Fibroblast of lung (primary cell): ENCODE results near the gene WDR64. TPM values are rescaled to one million over a fixed set of nuclear protein-coding genes. Genes with fewer than 3 reads are reported as not detected.

ENCODE experiments used
- DNase-seq, 2 donors: peaks; one replicate each; pipeline versions ENCODE4 v3.0.0 to v3.0.0-alpha.2; 2010; ENCODE audit warnings: low read depth in 2 of 2
- H2AFZ ChIP-seq: 2 replicates; pipeline ENCODE4 v1.5.1; 2012; ENCODE audit warnings: low read length, control low read depth, inconsistent platforms
- H3K27ac ChIP-seq: 2 replicates; pipeline ENCODE4 v1.5.1; 2011; ENCODE audit warnings: low read length, control low read depth; ENCODE audit not compliant: insufficient read depth
- H3K27me3 ChIP-seq: 2 replicates; pipeline ENCODE4 v1.5.1; 2011; ENCODE audit warnings: mild to moderate bottlenecking, low read length; ENCODE audit not compliant: control insufficient read depth, insufficient read depth
- H3K36me3 ChIP-seq: 2 replicates; pipeline ENCODE4 v1.5.1; 2011; ENCODE audit warnings: low read length; ENCODE audit not compliant: control insufficient read depth, insufficient read depth
- H3K4me1 ChIP-seq: 2 replicates; pipeline ENCODE4 v1.5.1; 2011; ENCODE audit warnings: low read length; ENCODE audit not compliant: control insufficient read depth, insufficient read depth; ENCODE audit errors: extremely low read depth
- H3K4me2 ChIP-seq: 2 replicates; pipeline ENCODE4 v1.5.1; 2011; ENCODE audit warnings: low read length, control low read depth; ENCODE audit not compliant: insufficient read depth; ENCODE audit errors: extremely low read depth
- H3K4me3 ChIP-seq, 4 experiments: fragments of 200-600 bp in 1 of 4; sonication (generic) in 1 of 4; replicated peaks in 1 of 4; 2 replicates each; pipeline ENCODE4 v1.5.1; 2011 to 2016; ENCODE audit warnings: low read length in 4 of 4, low read depth in 3 of 4, mild to moderate bottlenecking in 3 of 4, control low read depth in 2 of 4, inconsistent platforms in 1 of 4, mixed read lengths in 1 of 4; ENCODE audit not compliant: insufficient read depth in 1 of 4; ENCODE audit errors: control extremely low read depth in 1 of 4
- H3K79me2 ChIP-seq: 2 replicates; pipeline ENCODE4 v1.5.1; 2012; ENCODE audit warnings: mild to moderate bottlenecking, low read length, inconsistent platforms; ENCODE audit not compliant: control insufficient read depth, insufficient read depth
- H3K9ac ChIP-seq: 2 replicates; pipeline ENCODE4 v1.5.1; 2011; ENCODE audit warnings: mild to moderate bottlenecking, low read length, control low read depth; ENCODE audit not compliant: insufficient read depth
- H3K9me3 ChIP-seq: 2 replicates; pipeline ENCODE4 v1.5.1; 2012; ENCODE audit warnings: low read depth, low read length; ENCODE audit not compliant: control insufficient read depth, insufficient read depth
- H4K20me1 ChIP-seq: 2 replicates; pipeline ENCODE4 v1.5.1; 2011; ENCODE audit warnings: low read length; ENCODE audit not compliant: control insufficient read depth, insufficient read depth; ENCODE audit errors: extremely low read depth
- CTCF ChIP-seq, 2 donors: IDR thresholded peaks in 1 of 2; conservative IDR thresholded peaks in 1 of 2; 1 replicate in 1 of 2; 2 replicates in 1 of 2; pipeline ENCODE4 v1.5.1; 2011 to 2012; ENCODE audit warnings: low read length in 2 of 2, control low read depth in 1 of 2, inconsistent platforms in 1 of 2, low read depth in 1 of 2, mild to moderate bottlenecking in 1 of 2
- EZH2 ChIP-seq: IDR thresholded peaks from 2 replicates; pipeline ENCODE4 v1.5.1; 2012; ENCODE audit warnings: low read length, control low read depth, mild to moderate bottlenecking; ENCODE audit errors: missing control alignments
- polyA plus RNA-seq, 2 donors: library from polyadenylated mRNA; depleted of rRNA in 1 of 2; stranded (reverse) in 1 of 2; unstranded in 1 of 2; fragments of >200 nt; gene quantifications; 2 replicates each; pipeline ENCODE4 v1.2.1, GENCODE V29; 2011 to 2012; ENCODE audit warnings: missing spikeins in 1 of 2
- total RNA-seq: library from RNA; depleted of rRNA; stranded (reverse); fragments of >200 nt; gene quantifications from 2 replicates; pipeline ENCODE4 v1.2.1, GENCODE V29; 2014

The WDR64 gene
- total and polyA plus RNA-seq, 2 donors (not counting 1 experiment from before 2014, with no cell fraction given), result not detected

- Histone ChIP-seq H4K20me1 (no peaks in the 10 kb centered on the region), H3K27me3 (no peaks in the 10 kb centered on the region), H2AFZ (no peak overlapping the region), H3K79me2 (no peaks in the 10 kb centered on the region), H3K36me3 (no peaks in the 10 kb centered on the region), H3K9ac (no peak overlapping the region), H3K4me3 (no peak overlapping the region), H3K4me1 (no peaks in the 10 kb centered on the region), H3K27ac (no peak overlapping the region), H3K9me3 (no peaks in the 10 kb centered on the region), H3K4me2 (no peak overlapping the region)
- no peak for DNase-seq
- TF ChIP-seq EZH2 (no peak), CTCF (conservative IDR thresholded peaks at IDR 0.05 in 1 of 2, IDR thresholded peaks at IDR 0.05 in 1 of 2; ENCODE audit: low read depth in 1 of 2, low read length in 2 of 2) (no peak)
Observed at GRCh38 chr1:241682921-241683320, 30.8 kb downstream of the WDR64 start.

GRCh38 chr1:241684108-241684507 lies 32.0 kb downstream of the WDR64 start:
- H2AFZ ChIP-seq, result no peak overlapping the region
- TF ChIP-seq EZH2, result no peak
- no peak for TF ChIP-seq CTCF (conservative IDR thresholded peaks at IDR 0.05 in 1 of 2, IDR thresholded peaks at IDR 0.05 in 1 of 2; ENCODE audit: low read depth in 1 of 2, low read length in 2 of 2)
- no peak overlapping the region for H3K4me2 ChIP-seq
- no peak for DNase-seq
- H3K9ac ChIP-seq, result no peak overlapping the region
- no peaks in the 10 kb centered on the region for H4K20me1 ChIP-seq
- H3K27me3 ChIP-seq, result no peaks in the 10 kb centered on the region
- H3K4me3 ChIP-seq, result no peak overlapping the region
- H3K79me2 ChIP-seq, result no peaks in the 10 kb centered on the region
- H3K4me1 ChIP-seq, result no peaks in the 10 kb centered on the region
- no peaks in the 10 kb centered on the region for H3K36me3 ChIP-seq
- H3K9me3 ChIP-seq, result no peaks in the 10 kb centered on the region
- H3K27ac ChIP-seq, result no peak overlapping the region

GRCh38 chr1:241688940-241689368 lies 36.9 kb downstream of the WDR64 start:
- no peak overlapping the region for H3K9ac ChIP-seq

More at GRCh38 chr1:241688940-241689368, 36.9 kb downstream of the WDR64 start:
- no peaks in the 10 kb centered on the region for H3K27me3 ChIP-seq
- H3K9me3 ChIP-seq, result no peaks in the 10 kb centered on the region
- H3K4me2 ChIP-seq, result no peak overlapping the region
- H3K79me2 ChIP-seq, result no peaks in the 10 kb centered on the region
- peak in 1 of 2 donors; percentile 67 for DNase-seq
- no peak overlapping the region for H3K27ac ChIP-seq
- H3K4me3 ChIP-seq, result no peak overlapping the region
- no peaks in the 10 kb centered on the region for H4K20me1 ChIP-seq
- no peaks in the 10 kb centered on the region for H3K4me1 ChIP-seq
- TF ChIP-seq EZH2 (no peak), CTCF (conservative IDR thresholded peaks at IDR 0.05 in 1 of 2, IDR thresholded peaks at IDR 0.05 in 1 of 2; ENCODE audit: low read depth in 1 of 2, low read length in 2 of 2) (no peak)
- no peaks in the 10 kb centered on the region for H3K36me3 ChIP-seq
- H2AFZ ChIP-seq, result no peak overlapping the region
